ENCODE measurements around the gene NLRC3.
A peak's percentile ranks its signal among the peaks of the same experiment; 100 is the strongest.
"Not testable (repeated sequence)": the region's sequence is repeated elsewhere in the genome, so short reads cannot be mapped to it uniquely, and the experiment has no call there.

NLRC3 gene

GRCh38 chr16:3611146-3611975 lies 34.2 kb upstream of the NLRC3 start, which contains the start of gene SLX4:
Gene SLX4 (minus strand): TSS chr16:3611606. CDS start chr16:3608964, 2,642 bp downstream.
- H3K27ac ChIP-seq, result peak within 1 kb of the TSS; percentile 68
- no peak for TF ChIP-seq CTCF (conservative IDR thresholded peaks at IDR 0.05)

GRCh38 chr16:3610698-3611145 lies 33.5 kb upstream of the NLRC3 start:
- peak overlapping the region; percentile 68 for H3K27ac ChIP-seq
- TF ChIP-seq CTCF (conservative IDR thresholded peaks at IDR 0.05), result no peak

- peak overlapping the region; percentile 68 for H3K27ac ChIP-seq
- no peak for TF ChIP-seq CTCF (conservative IDR thresholded peaks at IDR 0.05)
Measured at GRCh38 chr16:3609895-3610697, 32.9 kb upstream of the NLRC3 start.

- H3K27ac ChIP-seq, result not testable (repeated sequence)
Measured at GRCh38 chr16:3608976-3609375, 31.8 kb upstream of the NLRC3 start.

- no peak overlapping the region for H3K27ac ChIP-seq
- no peak for TF ChIP-seq CTCF (conservative IDR thresholded peaks at IDR 0.05)
Measured at GRCh38 chr16:3608069-3608468, 30.9 kb upstream of the NLRC3 start.

GRCh38 chr16:3607634-3608033 lies 30.4 kb upstream of the NLRC3 start:
- TF ChIP-seq CTCF (conservative IDR thresholded peaks at IDR 0.05), result no peak
- no peak overlapping the region for H3K27ac ChIP-seq

- H3K27ac ChIP-seq, result no peak overlapping the region
- no peak for TF ChIP-seq CTCF (conservative IDR thresholded peaks at IDR 0.05)
Measured at GRCh38 chr16:3607161-3607560, 30.0 kb upstream of the NLRC3 start.
